NCI-H446 treated with DMSO at 0.1 percent for 48 hours (cell line): ENCODE measurements around the gene ZDHHC9.

ENCODE experiments used
- DNase-seq: peaks from one replicate; lab custom pipeline; 2025; lab: John Stamatoyannopoulos, UW

Gene ZDHHC9

DNA sequence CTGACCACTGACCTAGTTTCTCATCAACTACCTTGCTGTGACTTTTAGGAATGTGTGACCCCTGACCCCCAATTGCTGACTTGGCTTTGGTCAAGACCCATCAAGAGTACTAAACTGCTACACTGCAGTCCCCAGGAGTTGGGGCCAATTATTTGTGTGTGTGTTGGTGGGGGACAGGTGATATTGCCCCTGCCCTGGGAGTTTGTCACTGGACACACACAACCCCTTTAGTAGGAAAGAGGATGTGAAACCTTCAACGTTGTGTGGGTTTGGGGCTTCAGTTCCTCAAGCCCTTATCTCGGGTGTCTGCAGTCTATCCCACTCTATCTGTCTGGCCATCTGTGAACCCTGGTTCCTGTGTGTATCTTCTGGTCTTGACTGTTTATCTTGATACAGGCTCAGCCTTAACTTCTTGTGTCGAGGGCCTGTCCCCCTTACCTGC is 57.5 kb downstream of the ZDHHC9 start:
- no peak for DNase-seq

GRCh38 chrX:129785160-129785947 is 58.3 kb downstream of the ZDHHC9 start:
- DNase-seq = no peak

DNA sequence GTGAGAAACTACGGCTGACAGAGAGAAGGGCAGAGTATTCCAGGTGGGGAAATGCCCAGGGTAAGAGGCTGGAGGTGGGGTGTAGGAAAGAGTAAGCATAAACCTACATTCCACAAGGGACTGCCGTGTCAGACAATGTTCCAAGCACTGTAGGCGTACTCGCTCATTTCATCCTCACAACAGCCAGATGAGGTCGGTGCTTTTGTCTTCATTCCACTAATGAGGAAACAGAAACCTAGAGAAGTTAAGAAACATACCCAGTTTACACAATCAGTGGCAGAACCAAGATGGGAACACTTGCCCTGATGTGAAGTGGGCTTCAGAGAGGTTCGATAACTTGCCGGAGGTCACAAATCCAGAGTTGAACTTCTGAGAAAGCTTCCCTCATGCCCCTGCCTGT is 59.3 kb downstream of the ZDHHC9 start:
- DNase-seq = no peak

DNA sequence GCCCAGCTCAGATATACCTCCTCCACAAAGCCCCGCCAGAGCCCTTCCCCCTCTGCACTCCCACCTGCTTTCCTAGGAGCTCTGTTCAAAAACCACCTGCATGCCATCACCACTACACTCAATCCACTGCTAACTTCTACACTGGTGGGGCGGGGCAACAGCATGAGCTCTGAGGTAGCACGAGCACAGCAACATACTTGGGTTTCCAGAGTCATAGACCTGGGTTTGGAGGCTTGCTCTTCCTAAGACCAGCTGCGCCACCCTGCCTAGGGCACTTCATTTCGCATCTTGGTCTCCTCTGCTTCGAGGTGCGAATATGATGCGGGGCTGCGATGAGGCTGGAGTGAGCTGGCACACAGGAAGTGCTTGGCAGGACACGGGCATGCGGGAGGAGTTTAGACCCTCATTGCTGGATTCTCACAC is 60.4 kb downstream of the ZDHHC9 start:
- DNase-seq = no peak

- DNase-seq = no peak
These were observed 61.0 kb downstream of the ZDHHC9 start for GRCh38 chrX:129782706-129783105.

GRCh38 chrX:129781680-129782495 is 61.8 kb downstream of the ZDHHC9 start:
- DNase-seq = no peak

GRCh38 chrX:129781134-129781672 is 62.5 kb downstream of the ZDHHC9 start:
- peak; percentile 34 for DNase-seq

DNA sequence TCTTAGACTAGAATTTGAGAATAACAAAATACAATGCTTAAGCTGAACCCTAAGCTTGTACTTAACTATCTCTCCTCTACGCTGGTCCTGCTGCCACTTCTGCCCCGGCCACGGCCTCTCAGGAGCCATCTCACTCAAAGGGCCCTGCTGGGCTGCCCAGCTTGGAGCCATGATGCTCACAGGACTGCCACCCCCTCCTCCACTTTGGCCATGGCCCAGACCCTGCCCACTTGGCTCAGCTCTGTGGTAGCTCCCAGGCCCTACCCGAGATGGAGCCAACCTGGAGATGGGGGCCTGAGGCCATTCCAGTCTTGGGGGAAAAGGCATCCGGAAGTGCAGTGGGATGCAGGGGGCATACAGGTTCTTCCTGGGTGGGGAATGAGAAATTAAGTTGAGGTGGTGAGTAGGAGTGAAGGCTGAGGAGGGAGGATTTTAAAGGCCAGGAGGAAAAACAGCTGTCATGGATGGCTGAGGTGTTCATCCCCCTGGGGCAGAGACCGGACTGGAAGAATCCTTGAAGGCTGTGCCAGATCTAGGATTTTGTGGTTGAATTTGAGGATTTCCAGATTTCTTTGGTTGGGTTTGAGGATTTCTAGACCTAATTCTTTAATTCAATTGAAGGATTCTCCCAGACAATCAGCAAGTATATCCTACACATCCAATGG is 63.1 kb downstream of the ZDHHC9 start:
- DNase-seq = peak; percentile 31

DNA sequence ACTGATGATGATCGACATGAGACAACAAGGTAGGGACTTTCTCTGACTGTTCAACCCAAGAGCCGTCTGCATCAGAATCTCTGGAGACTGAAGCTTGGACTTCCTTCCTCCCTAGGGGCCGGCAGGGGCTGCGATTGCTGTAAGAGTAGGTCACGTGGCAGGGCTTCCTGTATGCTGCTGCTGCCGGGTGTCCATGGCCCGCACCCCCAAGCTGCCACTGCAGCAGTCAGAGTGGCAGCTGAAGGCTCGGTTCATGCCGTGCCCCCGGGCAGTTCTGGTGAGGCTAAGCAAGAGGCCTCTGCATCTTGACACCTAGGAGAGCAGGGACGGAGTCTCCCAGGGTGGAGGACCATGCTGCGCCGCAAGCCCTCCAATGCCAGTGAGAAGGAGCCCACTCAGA is 63.9 kb downstream of the ZDHHC9 start, which contains the start of gene SASH3:
Gene SASH3 (plus strand): TSS at position 203 of the 400 bp plus-strand sequence. CDS start 149 bp downstream, at position 352.
- DNase-seq = no peak

GRCh38 chrX:129779086-129779672 is 64.5 kb downstream of the ZDHHC9 start:
- DNase-seq = no peak

GRCh38 chrX:129777218-129778030 is 66.3 kb downstream of the ZDHHC9 start:
- no peak for DNase-seq

DNA sequence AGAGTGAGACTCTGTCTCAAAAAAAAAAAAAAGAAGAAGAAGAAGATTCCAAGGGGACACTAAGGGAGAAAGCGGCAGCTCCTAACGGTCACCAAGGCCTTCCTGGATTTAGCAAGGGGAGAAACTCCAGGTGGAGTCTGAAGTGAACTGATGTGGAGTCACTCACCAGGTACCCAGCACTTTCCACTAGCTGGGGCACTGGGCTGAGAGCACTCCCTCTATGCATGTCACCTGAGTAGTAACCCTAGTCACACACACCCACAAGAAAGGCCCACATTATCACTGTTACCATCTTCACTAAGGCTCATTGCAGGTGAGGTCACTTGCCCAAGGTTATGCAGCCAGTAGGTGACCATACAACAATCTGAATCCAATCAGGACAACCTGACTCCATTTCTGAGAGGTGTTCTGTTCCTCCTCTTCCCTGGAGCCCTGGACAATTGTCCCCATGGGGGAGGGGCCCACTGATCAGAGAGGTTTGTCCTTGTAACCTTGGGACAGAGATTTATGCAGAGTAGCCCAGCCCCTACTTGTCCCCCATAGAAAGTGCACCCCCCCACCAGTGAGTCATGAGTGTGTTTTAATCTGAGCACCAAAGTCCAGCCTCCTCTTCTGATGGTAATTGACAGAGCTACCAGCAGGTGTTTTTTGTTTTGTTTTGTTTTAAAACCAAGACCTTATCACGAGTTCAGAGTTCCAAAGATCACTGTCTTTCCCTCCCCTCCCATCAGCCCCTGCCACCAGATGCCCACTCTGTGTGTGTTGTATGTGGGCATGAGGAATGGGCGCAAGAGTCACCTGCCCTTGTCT is 69.8 kb downstream of the ZDHHC9 start:
- DNase-seq = no peak

GRCh38 chrX:129772796-129773431 is 70.8 kb downstream of the ZDHHC9 start:
- DNase-seq = no peak

GRCh38 chrX:129771266-129771995 is 72.3 kb downstream of the ZDHHC9 start:
- DNase-seq = no peak

GRCh38 chrX:129769467-129770154 is 74.1 kb downstream of the ZDHHC9 start:
- no peak for DNase-seq

GRCh38 chrX:129768586-129769466 is 74.9 kb downstream of the ZDHHC9 start:
- no peak for DNase-seq

GRCh38 chrX:129768186-129768585 is 75.5 kb downstream of the ZDHHC9 start:
- no peak for DNase-seq
